Activated CD8-positive, alpha-beta memory T cell treated with anti-CD3 and anti-CD28 coated beads, Interleukin-2, amount 50 U/mL, for 48 hours (primary cell): ENCODE data around the gene CFI.

Experiments
- DNase-seq: peaks from one replicate; pipeline ENCODE4 v3.0.0-alpha.2; 2020

Gene CFI

DNA sequence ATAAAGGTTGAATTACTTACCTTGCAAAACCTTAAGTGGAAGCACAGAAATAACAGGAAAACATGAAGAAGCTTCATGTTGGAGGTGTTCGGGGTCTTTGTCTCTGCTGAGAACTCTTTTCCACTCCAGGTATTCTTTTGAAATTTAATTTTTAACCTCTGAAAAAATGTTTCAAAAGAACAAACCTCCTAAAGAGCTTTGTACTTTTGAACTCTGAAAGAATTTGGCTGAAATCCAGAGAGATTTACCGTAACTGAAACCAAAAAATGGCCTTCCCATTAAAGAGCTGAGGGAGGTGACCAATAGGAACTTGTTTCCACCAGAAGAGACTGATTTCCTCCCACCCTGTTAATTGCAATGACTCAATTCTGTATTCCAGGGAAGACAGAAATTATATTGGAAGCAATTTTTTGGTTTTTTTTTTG lies at the start of gene CFI:
CFI (minus strand) TSS at position 105 of the 425 bp plus-strand sequence; CDS start at position 77, 28 bp downstream.
- no peak for DNase-seq

- no peak for DNase-seq
These were observed 48.8 kb upstream of the CFI start for GRCh38 chr4:109850601-109851000.

DNA sequence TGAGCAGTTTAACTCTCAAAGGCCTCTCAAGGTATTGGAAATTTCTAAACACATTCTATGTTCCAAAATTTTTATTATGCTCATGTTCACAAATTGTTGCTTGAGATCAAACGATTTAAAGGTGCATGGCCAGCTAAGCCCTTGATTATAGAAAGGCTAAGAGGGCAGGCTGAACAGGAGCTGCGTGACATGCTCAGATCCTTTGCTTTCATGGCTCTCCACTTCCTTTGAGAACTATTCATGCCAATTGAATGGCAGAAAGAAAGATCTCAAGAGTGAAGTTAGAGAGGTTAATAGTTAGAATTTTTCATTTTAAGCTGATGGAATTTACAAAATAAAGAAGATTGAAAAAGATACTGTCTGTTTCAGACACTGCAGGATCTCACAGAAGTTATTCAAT lies 46.7 kb upstream of the CFI start:
- DNase-seq = no peak

GRCh38 chr4:109847896-109848442 lies 46.2 kb upstream of the CFI start, which contains the start of gene LRIT3:
Gene LRIT3, plus strand, starts transcription at chr4:109848107. Its CDS starts 95 bp downstream, at chr4:109848202.
- no peak for DNase-seq

GRCh38 chr4:109846395-109847098 lies 44.7 kb upstream of the CFI start:
- DNase-seq = no peak

DNA sequence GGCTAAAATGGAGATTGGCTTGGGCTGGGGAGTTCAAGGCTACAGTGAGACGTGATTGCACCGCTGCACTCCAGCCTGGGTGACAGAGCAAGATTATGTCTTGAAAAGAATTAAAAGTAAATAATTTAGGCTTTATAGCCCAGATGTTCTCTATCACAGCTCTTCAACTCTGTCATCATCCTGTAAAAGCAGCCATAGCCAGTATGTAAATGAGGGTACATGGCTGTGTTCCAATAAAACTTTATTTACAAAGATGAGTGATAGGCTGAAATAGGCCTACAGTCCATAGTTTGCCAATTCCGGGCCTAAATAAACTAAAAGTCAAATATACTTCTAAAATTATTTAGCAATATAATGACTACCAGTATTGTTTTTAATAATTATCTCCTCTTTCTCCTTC lies 35.2 kb upstream of the CFI start:
- DNase-seq = no peak

- no peak for DNase-seq
These were observed 32.0 kb upstream of the CFI start for GRCh38 chr4:109833756-109834155.

DNA sequence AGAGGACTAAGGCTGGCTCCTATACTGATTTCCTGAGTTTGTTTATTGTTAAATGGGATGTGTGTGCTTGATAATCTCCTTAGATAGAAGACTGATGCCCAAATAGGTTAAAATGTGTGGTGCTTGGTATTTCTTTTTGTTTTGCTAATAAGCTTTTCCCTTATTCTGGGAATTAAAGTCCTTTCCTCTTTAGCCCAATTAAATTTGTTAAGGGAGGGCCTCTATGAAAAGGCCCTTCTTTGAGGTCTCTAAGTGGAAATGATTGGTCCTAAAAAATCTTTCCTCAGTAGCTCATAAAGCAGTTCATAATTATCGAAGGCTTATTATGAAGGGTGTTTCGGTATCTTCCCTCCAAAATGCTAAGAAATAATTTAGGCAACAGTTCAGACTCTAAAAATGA lies 25.9 kb upstream of the CFI start, which contains the start of gene RRH:
RRH (plus strand) TSS at position 301 of the 400 bp plus-strand sequence; CDS start at position 357, 56 bp downstream.
- DNase-seq = no peak

GRCh38 chr4:109826719-109827118 lies 24.9 kb upstream of the CFI start:
- no peak for DNase-seq

DNA sequence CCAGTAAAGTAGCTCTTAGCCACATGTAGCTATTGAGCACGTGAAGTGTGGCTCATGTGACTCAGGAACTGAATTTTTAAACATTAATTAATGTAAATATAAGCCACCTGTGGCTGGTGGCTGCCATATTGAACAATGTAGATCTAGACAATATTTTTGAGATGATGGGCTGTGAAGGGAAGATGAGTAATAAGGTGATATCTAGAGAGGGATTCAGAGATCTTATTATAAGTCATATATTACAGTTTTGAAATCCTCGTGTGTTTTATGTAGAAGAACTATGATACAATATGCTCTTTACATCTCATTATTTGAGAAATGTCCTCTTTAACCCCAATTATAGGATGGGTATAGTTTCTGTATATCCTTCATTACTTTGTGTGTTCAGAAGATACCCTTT lies 19.4 kb upstream of the CFI start:
- DNase-seq = no peak

DNA sequence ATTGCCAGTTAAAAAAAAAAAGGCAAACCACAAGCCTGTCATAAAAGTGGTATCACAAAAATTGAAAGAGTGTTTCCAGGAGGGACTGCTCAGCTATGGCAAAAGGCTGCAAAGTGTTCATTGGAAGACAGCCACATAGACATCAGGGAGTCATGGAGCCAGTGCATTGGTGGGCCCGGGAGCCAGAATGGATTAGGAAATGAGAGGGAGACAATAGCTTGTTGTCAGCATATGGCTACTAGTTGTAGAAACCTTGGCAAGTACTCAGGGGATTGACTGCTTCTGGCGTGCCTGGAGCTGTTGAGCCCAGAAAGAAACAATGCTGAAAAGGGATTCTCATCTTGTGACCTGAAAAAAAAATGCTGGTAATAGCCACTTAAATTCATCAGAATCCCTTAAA lies 18.8 kb upstream of the CFI start:
- no peak for DNase-seq

DNA sequence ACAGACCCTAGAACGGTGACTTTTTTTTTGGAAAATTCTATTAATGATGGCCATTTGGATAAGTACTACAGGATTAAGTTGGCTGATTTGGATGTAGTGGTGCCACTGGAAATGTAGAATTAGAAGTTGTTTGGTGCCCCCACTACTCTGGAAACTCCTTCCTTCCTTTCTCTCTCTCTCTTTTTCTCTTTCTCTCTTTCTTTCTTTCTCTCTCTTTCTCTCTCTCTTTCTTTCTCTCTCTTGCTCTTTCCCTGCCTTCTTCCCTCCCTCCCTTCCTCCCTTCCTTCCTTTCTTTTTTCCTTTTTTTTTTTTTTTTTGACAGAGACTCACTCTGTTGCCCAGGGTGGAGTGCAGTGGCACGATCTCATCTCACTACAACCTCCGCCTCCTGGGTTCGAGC lies 16.5 kb upstream of the CFI start:
- no peak for DNase-seq

- no peak for DNase-seq
These were observed 15.1 kb upstream of the CFI start for GRCh38 chr4:109816894-109817293.

DNA sequence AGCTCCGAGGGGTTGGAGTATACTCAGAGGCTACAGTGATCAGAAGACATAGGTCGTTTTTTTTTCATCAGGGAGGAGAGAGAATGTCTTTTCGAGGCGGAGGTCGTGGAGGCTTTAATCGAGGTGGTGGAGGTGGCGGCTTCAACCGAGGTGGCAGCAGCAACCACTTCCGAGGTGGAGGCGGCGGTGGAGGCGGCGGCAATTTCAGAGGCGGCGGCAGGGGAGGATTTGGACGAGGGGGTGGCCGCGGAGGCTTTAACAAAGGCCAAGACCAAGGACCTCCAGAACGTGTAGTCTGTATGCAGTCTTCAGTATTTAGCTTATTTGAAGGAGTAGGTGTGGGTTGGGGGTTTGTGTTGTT lies 14.3 kb upstream of the CFI start:
- DNase-seq = peak; percentile 77

- DNase-seq = peak; percentile 88
These were observed 13.6 kb upstream of the CFI start, which contains the start of gene GAR1 for GRCh38 chr4:109815151-109816081. Gene GAR1, plus strand, starts transcription at chr4:109815762. Its CDS starts 403 bp downstream, at chr4:109816165.

DNA sequence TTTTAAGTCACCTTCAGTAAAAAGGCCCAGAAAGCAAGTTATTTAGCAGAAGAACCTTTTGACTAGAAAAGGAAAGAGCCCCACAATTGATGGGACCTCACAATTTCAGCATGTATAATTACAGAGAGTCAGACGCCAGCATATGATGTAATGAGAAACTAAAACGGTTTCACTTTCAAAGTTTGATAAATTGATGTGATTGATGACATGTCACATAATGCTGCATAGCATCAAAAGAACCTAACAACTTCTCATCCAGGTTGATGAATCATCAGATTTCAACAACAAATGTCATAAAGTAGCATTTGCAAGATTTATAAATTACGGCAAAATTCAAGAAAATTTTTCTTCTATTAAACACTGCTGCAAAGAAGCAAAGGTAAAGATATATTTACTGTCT lies 9.9 kb upstream of the CFI start:
- no peak for DNase-seq

DNA sequence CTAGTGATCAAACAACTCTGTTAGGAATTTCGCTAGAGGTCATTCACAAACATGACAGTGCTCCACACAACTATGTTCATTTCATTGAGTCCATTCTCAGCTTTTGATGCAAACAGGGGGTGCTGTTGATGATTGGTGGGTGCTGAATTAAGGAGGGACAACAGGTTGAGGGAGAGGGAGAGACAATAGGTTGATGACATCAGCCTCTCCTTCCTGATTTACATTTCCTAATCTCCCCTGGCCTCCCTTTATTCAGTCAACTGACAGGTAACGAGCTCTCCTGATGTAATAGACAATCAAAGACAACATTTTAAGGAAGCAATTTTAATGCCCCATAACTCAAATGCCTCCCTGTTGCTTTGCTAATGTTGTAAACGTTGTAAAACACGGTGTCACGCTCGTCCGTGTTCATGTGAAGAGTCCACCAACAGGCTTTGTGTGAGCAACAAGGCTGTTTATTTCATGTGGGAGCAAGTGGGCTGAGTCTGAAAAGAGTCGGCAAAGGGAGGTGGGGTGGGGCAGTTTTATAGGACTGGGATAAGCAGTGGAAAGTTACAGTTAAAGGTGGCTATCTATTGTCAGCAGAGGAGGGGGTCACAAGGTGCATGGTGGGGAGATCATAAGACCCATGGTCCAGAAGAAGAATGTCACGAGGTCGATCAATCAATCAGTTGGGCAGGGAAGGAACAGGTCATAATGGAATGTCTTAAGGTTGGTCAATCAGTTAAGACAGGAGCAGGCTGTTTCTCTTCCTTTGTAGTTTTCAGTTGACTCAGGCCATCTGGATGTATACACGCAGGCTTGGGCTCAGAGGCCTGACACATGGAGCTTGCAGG lies 9.0 kb upstream of the CFI start:
- no peak for DNase-seq

- DNase-seq = no peak
These were observed 7.9 kb upstream of the CFI start for GRCh38 chr4:109809655-109810054.

GRCh38 chr4:109803924-109804571 lies 2.2 kb upstream of the CFI start:
- no peak for DNase-seq

GRCh38 chr4:109801099-109801789 lies 555 bp downstream of the CFI start:
- no peak for DNase-seq

DNA sequence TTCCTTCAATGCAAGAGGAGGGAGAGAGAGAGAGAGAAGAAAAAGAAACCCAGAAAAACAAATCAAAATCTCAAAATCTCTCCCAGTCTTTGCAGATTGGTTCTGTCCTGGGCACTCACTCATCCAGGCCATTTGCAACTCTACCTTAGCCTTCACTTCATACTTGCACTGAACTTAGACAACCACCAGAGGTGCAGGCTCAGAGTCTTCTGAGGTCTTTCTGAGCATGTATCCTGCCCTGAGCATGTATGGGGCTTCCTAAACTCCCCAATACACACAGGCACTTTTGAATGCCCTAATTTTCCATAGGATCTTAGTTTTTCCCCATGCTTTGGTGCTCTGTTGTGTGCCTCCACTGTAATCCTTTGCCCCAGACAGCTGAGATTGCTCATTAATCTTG lies 2.9 kb downstream of the CFI start:
- DNase-seq = no peak
